Measurements from ENCODE around the gene TMEM144. TPM values are rescaled to one million over a fixed set of nuclear protein-coding genes. Genes with fewer than 3 reads are reported as not detected.

TMEM144 gene
- total and polyA plus RNA-seq, 7 donors = 0.53 to 1.9 (median 1.0) TPM

GRCh38 chr4:158176776-158177175, 33.5 kb upstream of the TMEM144 start:
- Histone ChIP-seq H3K27ac (no peak overlapping the region), H3K4me1 (peaks cover 4% of the 10 kb centered on the region), H3K4me3 (no peak overlapping the region), H3K36me3 (ENCODE audit: insufficient read depth in 1 of 2, low read depth in 1 of 2) (no peaks in the 10 kb centered on the region), H3K9me3 (no peaks in the 10 kb centered on the region), H3K27me3 (ENCODE audit: insufficient read depth in 3 of 3, low read length in 2 of 3) (no peaks in the 10 kb centered on the region)
- no peak for TF ChIP-seq CTCF (IDR thresholded peaks at IDR 0.05)
- ATAC-seq (no peak), DNase-seq (no peak)
- intact Hi-C loops (cut with DNase I) = no loop called here

- no peaks in the 10 kb centered on the region for H3K4me1 ChIP-seq
- TF ChIP-seq CTCF (IDR thresholded peaks at IDR 0.05) = no peak
- H3K27ac ChIP-seq = no peak overlapping the region
- H3K4me3 ChIP-seq = no peak overlapping the region
- DNase-seq = no peak
- no peak for ATAC-seq
- no peaks in the 10 kb centered on the region for H3K9me3 ChIP-seq
- no peaks in the 10 kb centered on the region for H3K36me3 ChIP-seq (ENCODE audit: insufficient read depth in 1 of 2, low read depth in 1 of 2)
- 53 to 71% (median 55%) methylated on average over 3 of the region's 3 CpGs for WGBS, 3 donors
- no peaks in the 10 kb centered on the region for H3K27me3 ChIP-seq (ENCODE audit: insufficient read depth in 3 of 3, low read length in 2 of 3)
- intact Hi-C loops (cut with DNase I) = no loop called here
Observed at GRCh38 chr4:158179465-158179864, 30.8 kb upstream of the TMEM144 start.

GRCh38 chr4:158181906-158182305, 28.4 kb upstream of the TMEM144 start:
- no peak for TF ChIP-seq CTCF (IDR thresholded peaks at IDR 0.05)
- DNase-seq (no peak), ATAC-seq (no peak)
- WGBS, 3 donors = 76 to 77% (median 76%) methylated on average over 5 of the region's 5 CpGs
- Histone ChIP-seq H3K27ac (no peak overlapping the region), H3K4me1 (no peaks in the 10 kb centered on the region), H3K4me3 (no peak overlapping the region), H3K36me3 (ENCODE audit: insufficient read depth in 1 of 2, low read depth in 1 of 2) (no peaks in the 10 kb centered on the region), H3K27me3 (ENCODE audit: insufficient read depth in 3 of 3, low read length in 2 of 3) (no peaks in the 10 kb centered on the region), H3K9me3 (no peaks in the 10 kb centered on the region)
- intact Hi-C loops (cut with DNase I) = no loop called here

GRCh38 chr4:158182736-158183135, 27.6 kb upstream of the TMEM144 start:
- Histone ChIP-seq H3K9me3 (no peaks in the 10 kb centered on the region), H3K27me3 (ENCODE audit: insufficient read depth in 3 of 3, low read length in 2 of 3) (no peaks in the 10 kb centered on the region), H3K4me1 (no peaks in the 10 kb centered on the region), H3K36me3 (ENCODE audit: insufficient read depth in 1 of 2, low read depth in 1 of 2) (no peaks in the 10 kb centered on the region), H3K4me3 (peak overlapping the region; percentile 25), H3K27ac (no peak overlapping the region)
- TF ChIP-seq CTCF (IDR thresholded peaks at IDR 0.05) = no peak
- peak; percentile 37 to 81 (median 58) for ATAC-seq
- intact Hi-C loops (cut with DNase I) = no loop called here
- WGBS, 3 donors = 81 to 89% (median 83%) methylated on average over 15 of the region's 15 CpGs
- DNase-seq = peak in 1 of 2 donors; percentile 63

GRCh38 chr4:158186815-158187214, 23.5 kb upstream of the TMEM144 start:
- no peaks in the 10 kb centered on the region for H3K36me3 ChIP-seq (ENCODE audit: insufficient read depth in 1 of 2, low read depth in 1 of 2)
- H3K27ac ChIP-seq = no peak overlapping the region
- TF ChIP-seq CTCF (IDR thresholded peaks at IDR 0.05) = no peak
- H3K9me3 ChIP-seq = no peaks in the 10 kb centered on the region
- ATAC-seq (no peak), DNase-seq (no peak)
- intact Hi-C loops (cut with DNase I) = no loop called here
- WGBS, 3 donors = 67 to 77% (median 73%) methylated on average over 2 of the region's 2 CpGs
- H3K27me3 ChIP-seq (ENCODE audit: insufficient read depth in 3 of 3, low read length in 2 of 3) = no peaks in the 10 kb centered on the region
- no peak overlapping the region for H3K4me3 ChIP-seq
- no peaks in the 10 kb centered on the region for H3K4me1 ChIP-seq

All from psoas muscle (tissue), 8 donors.